Erythroblast (primary cell): ENCODE results near the gene RANBP1.

Source experiments
- DNase-seq, 2 experiments: peaks; one replicate each; lab custom pipeline; 2025; lab: John Stamatoyannopoulos, UW
- GATA1 ChIP-seq: IDR thresholded peaks from 2 replicates; pipeline ENCODE4 v1.6.1; 2011; ENCODE audit warnings: low read depth, mild to moderate bottlenecking, control low read depth, low read length, moderate library complexity
- POLR2A ChIP-seq: IDR thresholded peaks from 2 replicates; pipeline ENCODE4 v1.6.1; 2011; ENCODE audit warnings: mild to moderate bottlenecking, low read length

Gene RANBP1

DNA sequence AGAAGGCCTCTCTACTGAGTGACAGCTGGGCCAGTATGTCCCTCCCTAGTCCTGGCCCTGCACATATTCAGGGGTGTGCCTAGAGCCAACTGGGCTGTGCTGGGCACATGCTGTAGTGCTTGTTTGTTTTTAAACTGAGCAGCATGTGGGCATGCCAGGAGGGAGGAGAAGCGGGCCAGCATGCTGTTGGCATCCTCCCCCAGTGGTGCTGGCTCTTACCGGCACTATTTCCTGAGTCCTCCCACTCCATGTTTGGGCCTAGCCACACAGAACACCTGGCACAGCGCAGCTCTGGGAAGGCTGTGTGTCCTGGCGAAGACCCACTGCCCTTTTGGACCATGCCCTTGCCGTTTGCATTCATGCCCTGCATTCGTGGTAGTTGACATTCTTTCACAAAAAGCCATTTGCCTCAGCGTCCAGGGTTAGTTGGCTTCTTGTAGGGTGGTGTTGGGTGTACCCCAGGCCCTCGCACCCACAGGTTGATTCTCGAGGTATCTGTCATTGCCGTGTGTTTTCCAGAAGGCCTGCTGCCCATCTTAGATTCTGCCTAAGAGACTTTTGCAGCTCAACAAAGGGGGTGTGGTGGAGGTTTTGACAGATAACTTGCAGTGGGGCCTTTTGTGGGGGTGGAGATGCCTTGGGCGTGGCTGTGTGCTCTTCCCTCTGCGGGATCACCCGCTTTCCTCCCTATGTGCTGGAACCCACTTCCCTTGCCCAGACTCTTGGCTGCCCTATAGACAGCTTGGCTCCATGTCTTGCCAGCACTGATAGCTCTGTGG lies 22.3 kb upstream of the RANBP1 start:
- TF ChIP-seq POLR2A = no peak
- peak; percentile 31 to 50 for DNase-seq

DNA sequence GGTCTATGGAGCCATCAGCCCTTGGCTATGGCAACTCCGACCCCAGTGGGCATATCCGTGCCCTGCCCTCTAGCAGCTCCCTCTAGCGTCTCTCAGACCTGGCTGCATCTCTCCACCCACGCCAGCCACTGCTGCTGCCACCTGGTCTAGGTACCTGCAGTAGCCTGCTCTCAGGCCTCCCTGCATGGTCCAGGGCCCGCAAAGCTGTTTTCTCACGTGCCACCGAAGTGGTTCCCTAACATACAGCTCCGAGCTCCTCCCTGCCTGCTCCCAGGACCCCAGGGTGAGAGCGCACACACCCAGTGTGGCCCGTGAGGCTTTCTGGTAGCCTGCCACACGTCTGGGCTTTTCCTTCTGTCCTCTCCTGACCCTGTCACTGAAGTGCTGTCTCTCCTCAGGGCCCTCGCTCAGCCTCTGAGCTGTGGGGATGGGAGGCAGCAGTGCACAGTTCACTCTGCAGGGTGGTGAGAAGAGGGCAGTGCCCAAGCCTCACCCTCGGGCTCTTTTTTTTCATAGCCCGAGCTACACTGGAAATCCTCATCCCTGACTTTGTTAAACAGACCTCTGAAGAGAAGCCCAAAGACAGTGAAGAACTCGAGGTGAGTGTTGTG lies 21.6 kb upstream of the RANBP1 start:
- DNase-seq = no peak
- TF ChIP-seq POLR2A (no peak), GATA1 (no peak)

DNA sequence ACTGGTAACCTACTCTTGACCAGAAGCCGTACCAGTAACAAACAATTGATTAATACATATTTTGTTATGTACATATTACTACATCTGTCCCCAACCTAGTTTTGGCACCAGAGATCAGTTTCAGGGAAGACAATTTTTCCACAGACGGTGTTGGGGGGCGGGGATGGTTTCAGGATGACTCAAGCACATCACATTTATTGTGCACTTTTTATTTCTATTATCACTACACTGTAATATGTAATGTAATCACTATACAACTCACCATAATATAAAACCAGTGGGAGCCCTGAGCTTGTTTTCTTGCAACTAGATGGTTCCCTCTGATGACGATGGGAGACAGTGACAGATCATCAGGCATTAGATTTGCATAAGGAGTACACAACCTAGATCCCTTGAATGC lies 20.4 kb upstream of the RANBP1 start:
- TF ChIP-seq GATA1 = no peak
- no peak for TF ChIP-seq POLR2A
- no peak for DNase-seq

DNA sequence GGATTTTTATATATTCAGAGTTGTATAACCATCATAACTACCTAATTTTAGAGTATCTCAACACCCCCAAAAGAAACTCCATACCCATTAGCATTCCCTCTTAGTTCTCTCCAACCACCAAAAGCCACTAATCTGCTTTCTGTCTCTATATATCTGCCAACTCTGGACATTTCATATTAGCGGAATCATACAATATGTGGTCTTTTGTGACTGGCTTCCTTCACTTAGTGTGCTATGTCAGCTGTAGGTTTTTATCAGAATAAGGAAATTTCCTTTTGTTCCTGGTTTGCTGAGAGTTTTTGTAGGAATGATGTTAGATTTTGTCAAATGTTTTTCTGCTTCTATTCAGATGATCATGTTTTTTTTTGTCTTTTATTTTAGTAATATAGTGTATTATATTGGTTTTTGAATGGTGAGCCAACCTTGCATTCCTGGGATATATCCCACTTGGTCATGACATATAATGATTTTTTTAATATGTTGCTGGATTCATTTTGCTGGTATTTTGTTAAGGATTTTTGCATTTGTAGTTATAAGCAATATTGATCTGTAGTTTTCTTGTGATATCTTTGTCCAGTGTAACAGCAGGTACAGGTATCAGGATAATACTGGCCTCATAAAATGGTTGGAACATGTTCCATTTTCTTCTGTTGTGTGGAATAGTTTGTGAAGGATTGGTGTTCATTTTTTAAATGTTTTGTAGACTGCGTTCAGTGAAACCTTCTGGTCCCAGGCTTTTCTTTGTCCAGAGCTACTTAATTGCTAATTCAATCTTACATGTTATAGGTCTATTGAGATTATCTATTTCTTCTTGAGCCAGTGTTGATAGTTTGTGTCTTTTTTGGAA lies 19.1 kb upstream of the RANBP1 start:
- DNase-seq = peak in 1 of 2 experiments; percentile 27
- no peak for TF ChIP-seq GATA1
- no peak for TF ChIP-seq POLR2A

DNA sequence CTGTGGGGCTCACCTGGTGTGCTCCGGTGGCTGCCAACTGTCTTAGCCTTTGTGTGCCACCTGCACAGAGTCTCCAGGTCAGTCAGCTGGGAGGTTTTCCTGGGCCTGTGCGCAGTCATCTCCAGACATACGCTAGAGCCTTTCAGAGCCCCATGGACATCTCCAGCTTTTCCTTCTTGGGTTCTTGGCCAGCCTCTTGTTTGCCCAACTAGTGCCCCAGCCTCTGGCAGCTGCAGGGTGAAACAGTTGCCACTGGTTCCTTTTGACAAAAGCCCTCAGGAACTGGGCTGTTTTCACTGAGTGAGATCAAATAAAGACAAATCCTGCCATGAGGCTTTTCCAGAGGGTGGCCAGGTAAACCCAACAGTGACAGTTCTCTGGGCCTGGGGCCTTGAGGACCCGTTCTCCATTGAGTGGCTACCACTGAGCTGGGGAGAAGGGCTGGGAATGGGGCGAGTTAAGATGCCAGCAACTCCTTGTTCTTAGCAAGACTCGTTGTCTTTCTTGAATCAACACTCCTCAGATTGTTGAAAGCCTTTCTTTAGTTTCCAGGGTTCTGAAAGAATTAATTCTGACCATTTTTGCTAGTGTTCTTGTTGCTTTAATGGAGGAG lies 16.7 kb upstream of the RANBP1 start:
- DNase-seq = no peak
- TF ChIP-seq GATA1 = no peak
- no peak for TF ChIP-seq POLR2A

DNA sequence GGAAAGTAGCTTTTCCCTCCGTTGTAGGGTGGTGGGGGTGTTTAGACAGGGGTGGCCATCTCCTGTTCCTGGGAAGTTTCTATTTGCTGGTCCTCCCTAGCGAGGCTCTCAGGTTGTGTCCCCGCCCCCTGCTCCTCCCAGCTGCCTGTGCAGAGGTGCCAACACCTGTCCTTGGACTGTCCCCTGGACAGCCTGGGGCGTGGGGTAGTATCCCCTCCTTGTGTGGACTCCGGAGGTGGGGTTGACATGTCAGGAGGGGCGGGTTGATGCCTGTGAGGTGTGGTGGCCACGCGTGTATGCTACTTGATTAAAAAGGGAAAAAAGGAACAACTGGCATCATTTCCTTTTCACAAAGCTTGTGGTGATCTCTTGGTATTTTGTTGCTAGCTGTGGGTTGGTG lies 14.3 kb upstream of the RANBP1 start:
- TF ChIP-seq GATA1 (no peak), POLR2A (no peak)

DNA sequence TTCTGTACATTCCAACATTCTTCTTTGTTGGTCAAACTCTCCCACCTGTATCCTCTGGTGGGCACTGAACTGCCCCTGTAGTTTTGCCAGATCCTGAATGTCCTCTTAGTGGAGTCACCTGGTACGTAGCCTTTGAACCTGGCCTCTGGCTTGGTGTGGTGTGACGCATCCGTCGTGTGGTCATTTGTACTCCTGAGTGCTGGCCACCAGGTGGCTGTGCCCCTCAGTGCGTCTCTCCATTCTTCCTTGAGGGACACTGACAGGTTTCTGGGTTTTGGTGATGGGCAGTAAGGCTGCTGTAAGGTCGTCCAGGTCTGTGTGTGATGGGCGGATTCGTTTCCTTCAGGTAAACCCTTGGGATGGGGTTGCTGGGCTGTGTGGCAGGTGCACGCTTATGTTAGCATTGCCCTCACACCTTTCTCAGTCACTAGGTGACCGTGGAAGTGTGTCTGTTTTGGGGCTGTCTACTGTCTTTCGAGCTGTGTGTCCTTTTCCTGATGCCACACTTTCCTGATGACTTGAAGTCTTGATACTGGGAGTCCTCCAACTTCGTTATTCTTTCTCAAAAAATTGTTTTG lies 13.6 kb upstream of the RANBP1 start:
- DNase-seq = no peak
- no peak for TF ChIP-seq GATA1
- no peak for TF ChIP-seq POLR2A

More for the DNA sequence above, 14.3 kb upstream of the RANBP1 start:
- DNase-seq = no peak

DNA sequence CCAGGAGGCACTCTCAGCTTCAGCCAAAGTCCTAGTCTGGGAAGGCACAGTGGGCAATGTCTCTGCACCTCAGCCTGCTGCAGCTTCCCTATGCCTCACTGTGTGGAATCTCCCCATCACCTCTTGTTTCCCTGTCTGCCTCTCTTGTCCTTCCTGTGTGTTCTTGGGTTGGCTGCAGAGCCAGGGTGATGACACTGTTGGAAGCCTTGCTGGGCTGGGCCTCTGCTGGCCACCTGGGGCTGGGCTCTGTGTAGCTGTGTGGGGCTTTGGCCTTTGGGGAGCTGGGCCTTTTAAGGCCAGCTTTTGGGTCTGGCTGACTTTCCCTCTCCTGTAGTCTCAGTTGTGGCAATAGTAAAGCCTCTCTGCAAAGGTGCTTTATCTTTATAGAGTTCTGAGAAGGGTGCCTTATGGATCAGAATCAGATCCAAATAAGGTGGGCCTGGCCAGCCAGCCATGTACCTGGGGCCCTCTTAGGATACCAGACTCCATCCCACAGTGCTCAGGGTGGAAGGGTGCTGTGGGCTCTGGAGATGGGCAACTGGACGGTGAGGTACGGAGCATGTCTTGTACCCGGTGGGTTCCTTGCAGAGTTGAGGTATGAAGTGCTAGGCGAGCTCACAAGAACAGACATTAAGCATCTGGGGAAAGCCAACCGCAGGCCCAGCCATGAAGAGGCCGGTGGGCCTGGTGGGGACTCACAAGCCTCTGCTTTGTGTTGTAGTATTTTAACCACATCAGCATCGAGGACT lies 10.3 kb upstream of the RANBP1 start:
- TF ChIP-seq POLR2A (no peak), GATA1 (no peak)
- no peak for DNase-seq

DNA sequence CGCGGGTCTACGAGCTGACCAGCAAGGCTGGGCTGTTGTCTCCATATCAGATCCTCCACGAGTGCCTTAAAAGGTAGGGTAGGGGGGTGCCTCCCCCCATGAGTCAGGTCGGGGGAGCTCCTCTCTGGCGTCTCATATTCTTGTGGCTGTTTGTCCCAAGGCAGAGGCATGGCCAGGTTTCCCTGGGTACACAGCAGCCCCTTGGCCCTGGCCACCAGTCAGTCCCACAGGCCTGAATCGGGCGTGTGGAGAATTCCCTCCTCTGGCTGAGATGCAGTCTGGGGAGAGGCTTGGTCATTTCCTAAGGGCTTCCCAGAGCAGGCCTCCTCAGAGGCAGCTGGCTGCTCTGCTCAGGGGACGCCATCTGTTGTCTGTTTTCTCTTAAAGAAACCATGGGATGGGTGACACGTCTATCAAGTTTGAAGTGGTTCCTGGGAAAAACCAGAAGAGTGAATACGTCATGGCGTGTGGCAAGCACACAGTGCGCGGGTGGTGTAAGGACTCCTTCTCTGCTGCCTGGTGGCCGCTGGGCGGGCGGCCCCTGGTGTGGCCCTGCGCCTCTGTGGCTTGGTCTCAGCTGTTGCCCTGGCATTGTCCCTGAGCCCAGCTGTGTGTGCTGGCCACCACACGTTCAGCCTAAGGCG lies 9.6 kb upstream of the RANBP1 start:
- DNase-seq = no peak
- TF ChIP-seq GATA1 = no peak
- no peak for TF ChIP-seq POLR2A

DNA sequence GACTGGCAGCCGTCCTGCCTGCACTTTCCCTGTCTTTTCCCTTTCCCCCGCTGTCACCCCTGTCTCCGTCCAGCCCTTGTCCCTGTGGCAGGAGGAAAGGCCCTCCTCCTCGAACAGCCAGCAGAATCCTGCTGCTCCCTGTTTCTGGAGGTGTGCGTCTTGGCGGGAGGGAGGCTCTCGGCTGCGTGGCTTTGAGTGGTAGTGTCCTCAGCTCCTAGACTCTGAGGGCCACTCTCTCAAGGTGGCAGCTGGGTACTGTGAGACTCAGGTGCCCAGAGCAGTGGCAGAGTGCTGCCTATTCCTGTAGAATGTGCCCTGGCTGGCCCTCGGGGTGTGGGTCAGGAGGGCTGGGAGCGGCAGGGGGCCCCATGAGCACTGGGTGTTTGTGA lies 9.1 kb upstream of the RANBP1 start:
- no peak for DNase-seq
- TF ChIP-seq POLR2A = no peak
- TF ChIP-seq GATA1 = no peak

DNA sequence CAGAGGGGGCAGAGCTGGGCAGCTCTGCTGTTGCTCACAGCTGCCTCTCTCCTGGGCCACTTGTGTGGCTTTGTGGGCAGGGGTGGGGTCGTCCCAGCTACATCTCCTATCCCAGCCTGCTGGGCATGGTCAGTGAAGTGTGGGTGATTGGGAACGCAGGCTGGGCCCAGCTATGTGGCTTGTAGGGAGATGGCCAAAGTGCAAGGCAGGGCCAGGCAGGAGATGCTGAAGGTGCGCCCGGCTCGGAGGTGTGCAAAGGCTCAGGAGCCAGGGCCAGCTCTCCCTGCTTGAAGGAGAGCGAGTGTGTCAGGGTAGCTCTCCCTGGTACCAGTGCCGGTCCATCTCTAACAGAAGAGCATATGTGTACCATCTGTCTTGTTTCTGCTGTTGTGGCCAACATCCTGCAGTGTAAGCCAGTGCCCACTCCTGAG lies 8.4 kb upstream of the RANBP1 start:
- no peak for DNase-seq
- TF ChIP-seq GATA1 (no peak), POLR2A (no peak)

DNA sequence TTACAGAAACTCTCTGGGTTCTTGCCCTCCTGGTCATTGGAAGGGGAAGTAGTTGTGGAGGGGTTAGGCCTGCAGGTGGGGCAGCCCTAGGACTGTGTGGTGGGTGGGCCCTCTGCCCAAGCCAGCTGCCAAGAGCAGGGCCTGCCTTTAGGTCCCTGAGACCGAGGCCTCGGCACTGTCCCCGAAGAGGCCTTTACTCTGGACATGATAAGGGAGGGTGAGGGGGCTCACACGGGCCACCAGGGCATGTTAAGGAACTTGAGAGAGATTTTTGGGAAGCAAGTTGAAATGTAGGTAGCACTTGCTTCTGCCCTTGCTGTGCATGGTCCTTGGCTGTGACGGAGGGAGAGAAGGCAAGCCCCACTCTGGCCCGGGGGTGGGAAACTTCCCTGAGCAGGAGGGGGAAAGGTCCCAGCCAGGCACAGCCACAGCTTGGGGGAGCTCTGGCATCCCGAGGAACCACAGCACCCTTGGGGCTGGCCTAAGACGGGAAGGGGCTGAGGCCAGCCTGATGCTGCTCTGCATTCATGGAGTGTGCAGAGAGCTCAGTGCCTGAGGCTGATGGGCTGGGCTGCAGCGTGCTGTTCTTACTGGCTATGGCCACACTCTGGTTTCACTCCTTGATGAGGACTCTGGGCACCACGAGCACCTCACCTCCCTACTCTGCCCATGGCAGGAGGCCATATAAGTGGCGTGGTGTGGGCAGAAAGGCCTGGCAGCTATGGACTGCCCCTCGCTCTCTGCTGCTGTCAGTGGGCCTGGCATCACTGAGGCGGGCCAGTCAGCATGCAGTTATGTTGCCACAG lies 7.8 kb upstream of the RANBP1 start:
- TF ChIP-seq POLR2A = no peak
- no peak for TF ChIP-seq GATA1
- no peak for DNase-seq
